CD4-positive, alpha-beta T cell treated with Interleukin-17A for 1 hour (primary cell): ENCODE results near the gene TNNT2.
A peak's percentile ranks its signal among the peaks of the same experiment; 100 is the strongest.

Source experiments
- DNase-seq: peaks from one replicate; pipeline ENCODE4 v3.0.0-alpha.2; 2020

TNNT2 gene

DNA sequence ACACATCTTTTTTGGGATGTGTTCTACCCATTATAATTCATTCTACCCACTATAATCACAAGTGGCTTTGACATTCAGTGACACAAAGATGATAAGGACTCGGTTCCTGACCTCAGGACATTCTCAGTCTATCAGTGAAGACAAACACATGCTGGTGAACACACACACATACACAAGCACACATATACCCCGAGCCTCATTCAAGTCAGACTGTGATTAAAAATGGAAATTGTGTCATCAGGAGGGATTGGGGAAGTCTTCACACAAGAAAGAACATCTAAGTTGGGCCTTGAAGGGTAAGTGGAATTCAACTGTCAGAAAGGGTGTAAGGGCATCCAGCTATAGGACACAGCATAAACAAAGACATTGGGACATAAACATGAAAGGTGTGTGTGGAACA, 24.2 kb upstream of the TNNT2 start:
- DNase-seq, result no peak

DNA sequence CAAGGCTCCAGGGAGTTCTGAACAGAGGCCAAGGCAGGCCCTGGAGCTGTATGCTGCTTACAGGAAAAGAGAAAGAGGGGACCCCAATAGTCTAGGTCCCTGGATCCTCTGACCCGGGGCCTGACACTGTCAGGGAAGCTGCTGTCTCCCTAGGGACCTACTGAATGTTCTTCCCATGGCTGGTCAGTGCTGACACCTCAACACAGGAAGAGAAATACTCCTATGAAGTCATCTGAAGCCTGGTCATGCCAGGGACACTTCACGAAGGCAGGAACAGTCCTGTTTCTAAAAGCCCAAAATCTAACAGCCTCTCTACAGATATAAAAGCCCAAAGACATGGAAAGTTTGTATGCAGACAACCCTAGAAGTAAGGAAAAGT, 23.4 kb upstream of the TNNT2 start:
- DNase-seq, result no peak

DNA sequence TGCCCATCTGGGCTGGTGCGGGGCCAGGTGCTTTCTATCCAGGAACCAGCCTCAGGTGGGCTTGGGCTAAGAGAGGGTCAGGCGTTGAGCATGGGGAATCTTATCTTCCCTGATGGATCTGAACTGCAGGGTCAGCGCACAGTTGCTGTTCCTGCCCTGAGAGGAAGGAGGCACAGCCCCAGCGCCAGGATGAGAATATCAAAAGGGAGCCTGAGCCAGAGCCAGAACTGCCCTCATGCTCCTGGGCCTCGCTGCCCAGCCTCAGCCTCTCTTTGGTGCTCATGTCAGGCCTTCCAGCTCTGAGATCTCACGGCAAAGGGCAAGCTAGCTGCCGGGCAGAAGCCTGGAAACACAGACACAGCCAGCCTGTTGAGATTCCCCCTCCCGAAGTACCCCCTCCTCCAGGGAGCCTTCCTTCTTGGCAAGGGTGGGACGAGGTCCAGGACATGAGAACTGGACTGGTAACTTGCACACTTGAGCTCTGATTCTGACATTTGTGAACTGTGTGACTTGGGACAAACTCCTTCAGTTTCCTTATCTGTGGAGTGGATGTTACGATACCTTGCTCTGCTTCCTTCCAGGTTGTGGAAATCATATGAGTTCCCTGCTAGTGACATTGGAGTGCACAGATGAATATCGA, 22.9 kb upstream of the TNNT2 start:
- DNase-seq, result no peak

DNA sequence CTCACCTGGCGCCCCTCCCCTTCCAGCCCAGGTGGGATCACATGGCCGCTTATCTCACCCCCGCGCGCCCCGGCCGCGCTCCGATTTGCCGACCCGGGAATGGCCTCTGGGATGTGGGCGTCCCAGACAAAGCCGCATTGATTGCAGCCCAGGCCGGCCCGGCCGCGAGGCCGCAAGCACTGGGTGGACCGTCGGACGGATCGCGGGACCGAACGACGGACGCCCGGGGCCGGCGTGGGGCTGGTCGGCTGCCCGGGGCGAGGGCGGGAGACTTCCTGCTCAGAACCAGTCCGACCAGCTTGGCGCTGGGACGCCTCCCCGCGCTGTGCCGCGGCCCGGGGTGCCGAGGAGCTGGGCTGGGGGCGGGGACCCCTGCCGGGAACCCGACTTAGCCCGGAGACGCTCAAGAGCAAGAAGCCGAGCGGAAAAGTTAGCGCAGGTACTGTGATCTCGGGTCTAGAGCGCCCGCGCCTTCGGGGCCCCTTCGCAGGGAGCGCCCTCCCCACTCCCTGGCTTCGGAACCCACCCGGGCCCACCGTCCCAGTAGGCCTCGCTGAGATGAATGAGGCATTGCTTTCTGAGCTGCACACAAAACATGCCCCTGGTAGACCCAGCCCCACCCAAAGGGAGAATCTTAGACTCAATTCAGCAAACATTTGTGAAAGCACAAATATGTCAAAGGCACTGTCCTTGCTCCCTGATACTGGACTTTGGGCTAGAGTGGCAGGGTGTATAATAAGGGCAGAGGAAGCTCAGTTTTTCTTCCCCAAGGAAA, 22.1 kb upstream of the TNNT2 start:
- no peak for DNase-seq

DNA sequence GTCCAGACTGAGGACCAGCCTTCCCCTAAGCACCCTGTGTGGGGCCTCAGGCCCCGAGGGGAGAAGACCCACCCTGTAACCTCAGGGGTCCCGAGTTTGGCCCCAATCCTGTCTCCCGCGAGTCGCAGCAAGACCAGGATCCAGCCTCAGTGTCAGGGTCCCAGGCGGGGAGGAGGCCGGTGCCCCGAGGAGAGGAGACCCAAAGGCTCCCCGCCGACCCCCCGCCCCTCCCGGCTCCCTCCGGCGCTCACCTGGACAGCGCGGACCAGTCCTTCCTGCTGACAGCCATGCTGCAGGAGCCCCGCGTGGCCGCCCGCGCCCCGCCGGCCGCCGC, 21.5 kb upstream of the TNNT2 start, which contains the start of gene LAD1:
LAD1 (minus strand) TSS at position 307 of the 334 bp plus-strand sequence; CDS start at position 289, 18 bp downstream.
- no peak for DNase-seq

DNA sequence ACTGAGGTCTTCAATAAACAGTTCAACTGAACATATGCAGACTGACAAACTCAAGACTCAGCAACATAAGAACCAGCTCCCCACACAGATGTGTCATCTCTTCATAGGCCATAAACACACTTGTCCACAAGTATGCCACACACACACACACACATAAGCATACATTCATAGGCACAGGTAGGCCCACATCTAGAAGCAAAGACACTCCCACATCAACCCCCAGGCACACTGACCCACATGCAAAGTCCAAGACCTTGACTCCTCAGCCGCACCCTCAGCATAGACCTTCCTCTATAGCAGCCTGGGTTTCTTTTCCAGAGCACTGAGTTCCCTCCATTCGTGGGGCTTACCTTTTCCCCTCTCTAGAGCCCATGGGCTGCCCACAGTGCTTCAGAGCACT, 20.2 kb upstream of the TNNT2 start:
- no peak for DNase-seq

DNA sequence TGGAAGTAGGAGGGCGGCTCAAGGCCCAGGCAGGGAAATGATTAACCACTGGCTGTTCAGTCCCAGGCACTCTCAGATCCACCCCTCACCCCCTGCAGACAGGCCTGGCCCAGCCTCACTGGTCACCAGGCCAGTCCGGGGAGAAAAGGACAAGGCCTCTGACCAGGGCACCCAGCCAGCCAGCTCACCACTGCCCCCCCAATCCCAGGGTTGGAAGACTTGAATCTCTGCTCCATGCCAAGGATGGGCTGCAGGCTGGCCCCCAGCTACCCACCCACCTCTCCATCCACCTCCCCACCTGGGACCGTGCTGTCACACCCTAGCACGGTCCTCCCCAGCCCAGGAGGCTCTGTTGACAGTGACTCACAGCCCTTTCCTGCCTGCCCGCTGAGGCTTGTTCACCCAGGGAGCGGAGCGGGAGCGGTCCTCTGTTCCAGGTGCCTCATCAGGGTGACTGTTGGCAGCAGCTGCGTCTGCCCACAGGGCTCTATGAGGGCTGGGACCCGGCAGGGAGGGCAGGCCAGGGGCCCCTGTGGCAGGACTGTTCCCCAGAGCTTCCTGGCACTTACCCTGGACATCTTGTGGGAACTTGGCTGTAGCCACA, 19.5 kb upstream of the TNNT2 start:
- no peak for DNase-seq

DNA sequence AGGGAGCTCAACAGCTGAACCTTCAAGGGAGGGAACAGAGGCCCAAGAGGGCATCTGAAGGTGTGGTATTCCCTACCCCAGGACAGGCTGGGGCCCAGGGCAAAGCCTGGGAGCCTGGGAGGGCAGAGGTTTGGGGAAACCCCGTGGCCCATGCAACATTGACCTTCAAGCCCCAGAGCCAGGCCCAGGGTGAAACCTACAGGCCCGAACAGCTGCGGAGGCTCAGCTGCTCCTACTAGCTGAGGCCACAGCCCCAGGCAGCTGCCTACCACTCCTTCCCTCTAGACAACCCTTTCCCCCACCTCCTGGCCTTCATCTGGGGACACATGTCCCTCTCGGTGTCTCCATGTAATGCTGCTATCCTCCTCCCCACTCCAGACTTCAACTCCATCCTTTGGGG, 18.5 kb upstream of the TNNT2 start:
- DNase-seq, result no peak

DNA sequence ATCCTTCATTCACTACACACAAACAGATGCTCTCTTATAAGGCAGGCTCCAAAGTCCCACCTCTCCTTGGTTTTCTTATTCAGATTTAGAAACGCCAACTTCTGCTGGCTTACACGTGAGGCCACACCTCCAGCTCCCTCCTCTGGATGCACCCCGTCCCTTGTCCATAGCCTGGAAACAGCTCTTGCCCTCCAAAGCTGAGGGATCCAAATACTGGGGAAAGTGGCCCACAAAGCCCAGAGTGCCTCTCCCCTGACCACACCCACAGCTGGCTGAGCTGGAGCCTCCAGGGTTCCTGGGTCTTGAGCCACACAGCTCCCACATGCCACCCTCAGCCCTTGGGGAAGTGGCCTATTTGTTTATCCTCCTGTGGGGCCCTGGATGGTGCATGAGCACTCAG, 17.1 kb upstream of the TNNT2 start:
- no peak for DNase-seq

DNA sequence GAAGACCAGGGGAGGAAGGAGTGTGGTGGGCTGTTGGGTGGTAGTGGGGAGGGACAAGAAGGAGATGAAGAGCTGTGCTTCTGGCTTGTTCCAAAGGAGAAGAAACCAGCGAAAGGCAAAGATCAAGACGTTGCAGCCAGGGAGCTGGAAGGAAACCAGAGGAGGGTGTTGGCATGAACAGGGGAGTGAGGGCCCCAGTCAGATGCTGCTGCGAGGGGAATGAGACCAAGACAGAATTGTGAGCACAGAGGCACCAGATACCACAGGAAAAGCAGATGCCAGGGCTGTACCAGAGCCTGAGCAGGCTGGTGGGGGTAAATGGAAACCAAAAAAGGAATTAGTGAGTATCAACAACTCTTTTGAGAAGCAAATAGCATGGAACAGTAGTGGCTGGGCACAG, 15.6 kb upstream of the TNNT2 start:
- no peak for DNase-seq

DNA sequence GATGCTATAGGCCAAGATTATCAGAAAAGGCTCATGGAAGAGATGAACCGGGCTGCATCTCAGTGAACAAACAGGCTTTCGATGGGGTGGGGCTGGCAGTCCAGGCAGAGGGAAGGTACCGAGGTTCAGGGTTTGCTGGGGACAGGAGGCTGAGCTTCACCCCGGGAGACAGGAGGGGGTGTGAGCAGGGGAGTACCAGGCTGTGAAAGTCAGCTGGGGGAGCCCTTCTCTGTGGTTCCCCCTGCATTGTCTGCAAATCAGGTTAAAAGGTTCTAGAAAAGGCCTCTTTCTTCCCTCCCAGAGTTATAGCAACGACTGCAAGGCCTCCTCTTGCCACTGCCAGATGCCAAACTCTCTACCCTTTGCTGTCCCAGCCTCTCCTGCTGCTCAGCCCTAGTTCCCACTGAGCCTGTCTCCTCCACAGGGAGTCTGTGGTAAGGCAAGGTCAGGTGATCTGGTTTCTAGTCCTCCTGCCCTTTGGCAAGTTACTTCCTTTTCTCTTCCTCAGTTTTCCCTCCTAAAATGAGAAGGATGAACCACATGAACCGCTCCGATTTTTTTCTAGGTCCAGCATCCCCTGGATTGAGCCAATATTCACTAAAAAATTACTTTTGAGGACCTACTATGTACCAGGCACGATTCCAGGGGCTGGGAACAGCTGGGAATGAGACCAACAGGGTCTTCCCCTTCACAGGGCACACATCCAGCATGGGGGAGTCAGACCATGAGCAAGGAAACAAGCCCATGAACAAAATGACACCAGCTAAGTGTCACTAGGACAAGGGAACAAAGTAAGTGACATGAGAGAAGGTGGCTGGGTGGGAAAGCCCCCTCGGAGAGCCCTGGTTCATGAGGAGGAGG, 14.4 kb upstream of the TNNT2 start:
- no peak for DNase-seq

DNA sequence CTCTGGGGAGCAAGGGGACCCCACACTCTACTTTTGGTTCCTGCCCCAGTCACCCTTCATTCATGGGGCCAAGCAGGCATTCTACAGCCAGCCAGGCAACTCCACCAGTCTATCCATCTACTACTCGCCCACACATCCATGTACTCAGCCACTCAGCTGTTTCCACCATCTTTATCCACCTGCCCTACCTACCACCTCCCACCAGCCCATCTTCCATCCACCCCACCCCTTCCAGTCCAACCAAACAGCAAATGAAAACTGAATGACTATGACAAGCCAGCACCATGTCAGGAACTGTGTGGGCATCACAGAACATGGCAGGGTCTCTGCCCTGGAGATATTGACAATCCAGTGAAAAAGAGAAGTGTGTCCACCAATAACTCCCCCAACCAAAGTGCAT, 13.7 kb upstream of the TNNT2 start:
- no peak for DNase-seq

DNA sequence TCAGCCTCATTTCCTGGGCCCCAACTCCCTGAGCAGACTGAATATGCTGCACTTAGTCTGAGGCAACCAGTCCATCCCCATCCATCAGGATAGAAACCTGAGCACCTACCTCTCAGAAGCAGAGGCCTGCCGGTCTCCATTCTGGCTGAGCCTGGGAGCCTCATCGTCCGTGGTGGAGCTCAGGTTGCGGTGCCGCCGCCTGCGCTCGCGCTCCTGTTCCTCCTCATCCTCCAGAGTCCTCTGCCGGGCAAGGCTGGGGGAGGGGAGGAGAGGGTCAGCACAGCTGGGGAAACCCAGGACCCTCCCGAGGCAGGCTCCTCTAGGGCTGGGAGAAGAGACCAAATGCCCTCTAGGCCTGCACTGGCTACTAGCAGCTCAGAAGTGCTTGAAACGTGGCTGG, 11.6 kb upstream of the TNNT2 start:
- no peak for DNase-seq

DNA sequence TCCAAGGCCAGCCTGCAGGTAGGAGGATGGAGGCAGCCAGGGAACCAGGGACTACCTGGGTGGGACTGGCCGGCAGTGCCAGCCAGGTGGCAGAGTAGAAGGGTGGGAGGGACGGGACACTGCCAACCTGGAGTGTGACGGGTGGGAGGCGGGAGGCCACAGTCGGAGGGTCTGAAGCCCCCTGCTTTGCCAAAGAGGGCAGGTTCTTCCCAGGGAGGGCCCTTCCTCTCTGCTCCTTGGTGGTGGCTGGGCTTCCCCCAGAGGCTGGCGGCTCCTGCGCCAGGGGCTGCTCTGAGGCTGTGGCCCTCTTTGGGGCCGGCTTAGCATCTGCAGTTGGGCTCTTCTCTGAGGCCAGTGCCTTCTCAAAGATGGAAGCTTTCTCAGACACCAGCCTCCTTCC, 8.7 kb upstream of the TNNT2 start:
- no peak for DNase-seq

DNA sequence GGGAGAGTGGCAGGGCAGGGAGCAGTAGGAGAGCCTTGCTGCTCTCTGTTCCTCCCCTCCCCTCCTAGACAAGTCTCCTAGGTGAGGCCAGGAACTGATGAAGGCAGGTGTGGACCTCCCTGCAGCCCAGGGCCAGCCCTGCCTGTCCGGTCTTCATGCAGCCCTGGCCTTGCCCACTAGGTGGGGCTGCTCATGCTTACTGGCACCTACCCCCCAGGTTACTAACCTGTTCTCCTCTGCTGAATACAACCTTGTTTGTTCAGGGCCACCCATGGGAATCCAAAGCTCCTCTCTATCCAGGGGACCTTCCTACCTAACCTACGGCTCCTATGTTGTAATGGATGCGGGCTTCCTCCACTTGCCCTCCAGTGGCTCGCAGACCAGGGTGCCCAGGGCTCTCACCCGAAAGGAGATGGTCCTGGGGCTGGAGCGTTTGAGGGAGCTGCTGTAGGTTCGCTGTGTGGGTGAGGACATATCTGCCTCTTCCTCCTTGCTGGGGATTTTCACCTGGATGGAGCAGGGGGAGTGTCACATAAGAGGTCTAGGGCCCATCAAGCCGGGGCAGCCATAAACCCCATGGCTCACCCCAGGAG, 7.9 kb upstream of the TNNT2 start:
- peak; percentile 2 for DNase-seq

DNA sequence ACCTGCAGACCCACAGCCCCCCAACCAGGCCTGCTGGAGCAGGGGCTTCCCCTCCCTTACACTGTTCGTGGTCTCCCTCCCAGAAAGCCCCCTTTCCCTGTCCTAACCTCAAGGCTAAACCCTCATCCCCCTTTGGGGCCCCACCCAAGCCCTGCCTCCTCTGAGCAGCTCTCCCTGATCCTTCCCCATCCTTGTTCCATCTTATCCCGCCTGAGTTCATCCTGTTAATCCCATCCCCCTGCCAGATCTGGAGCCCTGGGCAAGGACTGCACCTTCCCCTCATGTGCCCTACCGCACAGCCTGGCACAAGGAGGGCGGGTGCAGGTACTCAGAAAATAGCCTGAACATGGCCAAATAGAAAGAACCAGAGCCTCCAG, 6.9 kb upstream of the TNNT2 start:
- DNase-seq, result no peak

DNA sequence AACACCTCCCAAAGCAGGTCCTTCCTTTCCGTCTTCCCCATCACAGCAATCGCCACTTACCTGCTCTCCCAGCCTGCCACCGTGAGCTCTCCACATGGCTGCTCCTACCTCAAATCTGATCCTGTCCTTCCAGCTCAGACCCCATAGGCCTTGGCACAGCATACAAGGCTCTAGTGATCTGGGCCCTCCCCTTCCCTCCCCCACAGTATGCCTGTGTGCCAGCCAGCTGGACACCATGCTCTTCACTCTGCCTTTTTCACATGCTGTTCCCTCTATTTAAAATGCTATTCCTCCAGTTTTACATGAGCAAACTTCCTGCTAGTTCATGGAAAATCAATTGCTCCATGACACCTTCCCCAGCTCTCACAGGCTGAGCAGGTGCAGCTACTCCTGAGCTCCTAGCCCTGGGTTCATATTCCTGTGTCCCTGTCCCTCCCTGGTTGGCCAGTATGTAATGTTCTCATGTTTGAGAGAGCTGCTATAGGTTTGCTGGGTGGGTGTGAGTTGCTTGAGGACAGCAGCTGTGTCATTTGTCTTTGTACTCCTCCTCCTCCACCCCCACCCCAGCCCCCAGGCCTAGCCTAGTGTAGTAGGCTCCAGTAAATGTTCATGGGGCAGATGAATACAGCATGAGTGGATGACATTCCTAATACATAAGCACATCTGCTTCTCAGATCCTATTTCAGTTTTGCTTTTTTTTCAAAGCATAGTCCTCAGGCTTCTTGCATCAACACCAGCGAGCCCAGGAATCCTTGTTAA, 6.3 kb upstream of the TNNT2 start:
- no peak for DNase-seq

DNA sequence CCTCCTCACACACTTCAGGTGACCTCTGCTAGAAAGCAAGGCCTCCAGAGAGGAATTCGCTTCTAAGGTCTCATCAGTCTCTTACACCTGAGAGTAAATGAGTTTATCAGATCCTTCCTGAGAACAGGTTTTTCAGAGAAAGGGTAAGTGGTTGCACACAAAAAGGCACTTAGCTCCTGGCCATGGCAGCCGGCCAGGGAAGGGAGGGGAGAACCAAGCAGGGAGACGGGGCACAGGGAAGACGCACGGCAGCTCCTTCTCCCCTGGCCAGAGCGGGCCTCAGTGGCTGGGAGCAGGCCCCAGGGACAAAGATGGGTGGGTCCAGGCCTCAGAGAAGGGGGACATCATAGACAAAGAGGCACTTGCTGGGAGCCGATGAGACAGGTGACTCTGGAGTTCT, 3.6 kb upstream of the TNNT2 start:
- DNase-seq, result no peak

DNA sequence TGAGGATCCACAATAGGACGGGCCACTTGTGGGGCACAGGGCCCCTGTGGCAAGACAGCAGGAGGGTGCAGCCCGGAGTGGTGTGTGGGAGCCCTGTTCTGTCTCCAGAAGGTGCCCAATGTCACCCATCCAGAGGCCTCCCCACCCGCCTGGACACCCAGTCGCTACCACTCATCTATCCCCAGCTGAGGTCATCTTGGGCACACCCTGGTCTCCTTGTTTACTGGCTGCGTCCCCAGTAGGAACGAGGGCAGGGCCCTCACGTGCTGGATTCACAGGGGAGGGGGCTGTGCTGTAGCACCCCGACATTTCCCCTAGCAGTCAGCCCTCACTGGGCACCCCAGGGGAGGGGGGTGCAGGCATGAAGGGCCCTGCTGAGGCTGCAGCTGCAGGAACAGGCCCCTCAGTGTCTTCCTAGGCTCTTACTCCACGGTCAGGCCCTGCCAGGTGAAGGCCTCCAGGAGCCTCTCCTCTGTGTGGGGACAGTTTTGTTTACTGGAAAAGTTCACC, 2.3 kb upstream of the TNNT2 start:
- no peak for DNase-seq

DNA sequence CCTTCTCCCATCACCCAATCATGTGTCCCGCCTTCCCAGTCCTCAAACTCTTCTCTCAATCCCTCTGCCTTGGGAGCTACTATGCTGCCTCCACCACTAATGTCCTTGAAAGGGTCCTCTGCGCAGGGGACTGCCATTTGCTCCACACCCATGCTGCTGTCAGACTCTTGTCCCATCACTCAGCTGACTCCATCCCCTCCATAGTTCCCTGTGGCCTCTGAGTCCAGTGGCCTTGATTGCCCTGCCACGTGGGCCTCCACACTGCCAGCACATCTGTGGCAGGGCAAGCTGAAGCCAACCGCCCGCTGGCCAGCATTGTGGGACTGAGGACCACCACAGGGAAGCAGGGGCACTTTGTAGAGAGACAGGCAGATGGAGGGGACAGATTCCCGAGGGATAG, 1.3 kb upstream of the TNNT2 start:
- no peak for DNase-seq

DNA sequence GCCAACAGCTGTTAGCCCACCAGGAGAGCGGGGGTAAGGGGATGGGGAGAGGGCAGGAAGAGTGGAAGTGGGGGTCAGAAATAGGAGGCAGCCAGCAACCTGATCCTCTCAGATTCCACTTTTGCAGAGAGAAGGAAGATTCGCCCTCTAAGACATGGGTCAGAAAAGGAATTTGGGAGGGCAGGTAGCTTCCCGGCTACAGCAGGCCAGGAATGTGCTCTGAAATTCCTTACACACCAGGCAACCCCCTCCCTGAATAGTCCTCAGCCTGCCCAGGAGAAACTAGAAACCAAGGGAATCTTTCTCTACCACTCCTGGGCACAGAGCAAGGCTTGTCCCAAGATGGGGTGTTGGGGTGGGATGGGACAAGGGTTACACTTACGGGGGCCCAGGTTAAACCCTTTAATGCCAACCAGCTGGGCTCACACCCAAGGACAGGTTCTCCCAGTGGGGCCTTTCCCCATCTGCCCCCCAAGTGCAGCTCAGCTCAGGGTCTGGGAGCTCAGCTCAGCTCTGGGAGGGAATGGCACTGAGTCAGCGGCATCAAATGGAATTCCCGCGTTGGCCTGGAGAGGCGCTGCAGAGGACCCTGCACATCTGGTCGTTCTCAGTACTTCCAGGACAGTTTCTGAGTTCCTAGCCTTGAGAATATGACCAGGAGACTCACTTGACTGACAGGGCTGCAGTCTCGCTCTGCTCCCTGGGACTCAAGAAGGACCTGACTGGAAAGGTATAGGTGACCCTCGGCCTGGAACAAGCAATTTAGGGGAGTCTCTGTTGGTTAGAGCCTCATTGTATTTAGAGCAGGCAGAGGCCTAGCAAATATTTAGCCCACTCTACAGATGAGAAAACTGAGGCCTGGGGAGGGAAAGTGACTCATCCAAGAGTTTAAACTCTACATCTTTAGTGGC, 761 bp downstream of the TNNT2 start:
- DNase-seq, result no peak
